CMK (cell line): ENCODE data around the gene KBTBD3.

ENCODE experiments used
- DNase-seq: peaks from one replicate; pipeline ENCODE4 v3.0.0-alpha.2; 2010; ENCODE audit warnings: low read depth

KBTBD3 gene

GRCh38 chr11:106001304-106002012 is 75.7 kb downstream of the KBTBD3 start:
- DNase-seq, result no peak
